ENCODE measurements around the gene JUP.

- TF ChIP-seq, protein P1, sequence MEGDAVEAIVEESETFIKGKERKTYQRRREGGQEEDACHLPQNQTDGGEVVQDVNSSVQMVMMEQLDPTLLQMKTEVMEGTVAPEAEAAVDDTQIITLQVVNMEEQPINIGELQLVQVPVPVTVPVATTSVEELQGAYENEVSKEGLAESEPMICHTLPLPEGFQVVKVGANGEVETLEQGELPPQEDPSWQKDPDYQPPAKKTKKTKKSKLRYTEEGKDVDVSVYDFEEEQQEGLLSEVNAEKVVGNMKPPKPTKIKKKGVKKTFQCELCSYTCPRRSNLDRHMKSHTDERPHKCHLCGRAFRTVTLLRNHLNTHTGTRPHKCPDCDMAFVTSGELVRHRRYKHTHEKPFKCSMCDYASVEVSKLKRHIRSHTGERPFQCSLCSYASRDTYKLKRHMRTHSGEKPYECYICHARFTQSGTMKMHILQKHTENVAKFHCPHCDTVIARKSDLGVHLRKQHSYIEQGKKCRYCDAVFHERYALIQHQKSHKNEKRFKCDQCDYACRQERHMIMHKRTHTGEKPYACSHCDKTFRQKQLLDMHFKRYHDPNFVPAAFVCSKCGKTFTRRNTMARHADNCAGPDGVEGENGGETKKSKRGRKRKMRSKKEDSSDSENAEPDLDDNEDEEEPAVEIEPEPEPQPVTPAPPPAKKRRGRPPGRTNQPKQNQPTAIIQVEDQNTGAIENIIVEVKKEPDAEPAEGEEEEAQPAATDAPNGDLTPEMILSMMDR (IDR thresholded peaks at IDR 0.05): no peak
- TF ChIP-seq POLR2AphosphoS5 (IDR thresholded peaks at IDR 0.05; ENCODE audit: low read depth, low read length) (no peak), REST (IDR thresholded peaks at IDR 0.05; ENCODE audit: insufficient read depth in 1 of 2, low read depth in 2 of 2, low read length in 1 of 2) (no peak), SIN3A (IDR thresholded peaks at IDR 0.05; ENCODE audit: borderline replicate concordance, insufficient read depth, low read depth, low read length) (no peak), TCF7L2 (IDR thresholded peaks at IDR 0.05; ENCODE audit: low read depth, low read length) (no peak)
Observed at GRCh38 chr17:41773190-41773588, 13.3 kb downstream of the JUP start.
